ENCODE measurements around the gene SMC4.
"Not testable (repeated sequence)": the region's sequence is repeated elsewhere in the genome, so short reads cannot be mapped to it uniquely, and the experiment has no call there.

SMC4 gene

DNA sequence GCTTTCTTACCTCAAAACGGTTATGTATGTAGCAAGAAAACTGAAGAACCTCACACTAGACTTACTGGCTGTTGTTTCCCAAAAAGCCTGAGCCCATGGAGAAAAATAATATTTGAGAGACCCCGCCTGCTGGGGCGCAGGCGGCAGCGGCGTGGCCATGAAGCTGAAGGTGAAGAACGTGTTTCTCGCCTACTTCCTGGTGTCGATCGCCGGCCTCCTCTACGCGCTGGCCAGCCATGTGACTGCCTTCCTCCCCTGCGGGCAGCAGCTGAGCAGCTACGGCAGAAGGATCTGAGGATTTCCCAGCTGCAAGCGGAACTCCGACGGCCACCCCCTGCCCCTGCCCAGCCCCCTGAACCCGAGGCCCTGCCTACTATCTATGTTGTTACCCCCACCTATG lies 52.8 kb downstream of the SMC4 start:
- H3K36me3 ChIP-seq (ENCODE audit: control insufficient read depth in 2 of 2, insufficient read depth in 2 of 2, low read length in 2 of 2); H3K27ac ChIP-seq (ENCODE audit: low read depth in 2 of 2, low read length in 2 of 2); H3K27me3 ChIP-seq (ENCODE audit: control insufficient read depth in 2 of 2, insufficient read depth in 2 of 2, low read length in 2 of 2): not testable (repeated sequence)

DNA sequence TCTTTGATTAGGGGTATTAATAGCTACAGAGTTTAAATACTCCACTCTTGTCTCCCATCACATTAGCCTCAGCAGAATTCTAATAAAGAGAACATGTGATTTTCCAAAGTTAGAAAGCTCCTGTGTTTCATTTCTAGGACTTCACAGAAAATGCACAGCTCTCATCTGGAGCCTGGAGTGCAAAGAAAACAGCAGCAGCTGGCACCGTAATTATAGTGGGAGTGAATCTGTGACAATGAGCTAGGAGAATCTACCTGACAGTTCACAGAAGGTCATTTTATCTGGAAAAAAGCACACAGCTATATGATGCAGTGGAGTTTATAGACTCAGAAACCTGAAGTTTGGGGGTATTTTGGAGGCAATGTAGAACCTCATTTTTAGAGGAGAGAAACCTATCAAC lies 55.5 kb downstream of the SMC4 start:
- Histone ChIP-seq H3K4me3 (ENCODE audit: low read length in 2 of 2) (no peak overlapping the region), H3K9me3 (ENCODE audit: control insufficient read depth in 2 of 2, low read length in 2 of 2) (no peaks in the 10 kb centered on the region), H3K4me1 (ENCODE audit: control insufficient read depth in 2 of 2, insufficient read depth in 2 of 2, low read length in 2 of 2) (no peaks in the 10 kb centered on the region), H3K9ac (ENCODE audit: low read depth in 1 of 2, low read length in 2 of 2) (no peak overlapping the region), H3K36me3 (ENCODE audit: control insufficient read depth in 2 of 2, insufficient read depth in 2 of 2, low read length in 2 of 2) (no peaks in the 10 kb centered on the region), H3K27ac (ENCODE audit: low read depth in 2 of 2, low read length in 2 of 2) (no peak overlapping the region), H3K27me3 (ENCODE audit: control insufficient read depth in 2 of 2, insufficient read depth in 2 of 2, low read length in 2 of 2) (no peaks in the 10 kb centered on the region)

More for the DNA sequence above, 52.8 kb downstream of the SMC4 start:
- not testable (repeated sequence) for H3K4me3 ChIP-seq (ENCODE audit: low read length in 2 of 2); H3K9ac ChIP-seq (ENCODE audit: low read depth in 1 of 2, low read length in 2 of 2); H3K4me1 ChIP-seq (ENCODE audit: control insufficient read depth in 2 of 2, insufficient read depth in 2 of 2, low read length in 2 of 2); H3K9me3 ChIP-seq (ENCODE audit: control insufficient read depth in 2 of 2, low read length in 2 of 2)

DNA sequence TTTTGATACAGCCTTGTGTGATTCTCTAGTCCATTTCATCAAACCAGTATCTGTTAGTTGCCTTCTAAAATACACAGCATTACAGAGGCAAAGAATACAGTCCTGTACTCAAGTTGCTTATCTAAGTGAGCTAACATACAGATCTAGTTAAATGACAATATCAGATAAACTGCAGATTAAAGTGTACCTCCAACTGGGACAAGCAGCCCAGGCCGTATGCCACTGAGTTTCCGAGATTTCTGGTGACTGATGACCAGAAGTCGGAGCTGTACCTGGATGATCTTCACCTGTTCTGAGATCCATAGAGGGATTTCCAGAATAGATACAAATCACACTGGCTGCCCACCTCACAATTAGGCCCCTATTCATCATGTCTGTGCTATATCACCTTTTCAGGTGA lies 56.4 kb downstream of the SMC4 start:
- no peaks in the 10 kb centered on the region for H3K9me3 ChIP-seq (ENCODE audit: control insufficient read depth in 2 of 2, low read length in 2 of 2)
- no peak overlapping the region for H3K27ac ChIP-seq (ENCODE audit: low read depth in 2 of 2, low read length in 2 of 2)

DNA sequence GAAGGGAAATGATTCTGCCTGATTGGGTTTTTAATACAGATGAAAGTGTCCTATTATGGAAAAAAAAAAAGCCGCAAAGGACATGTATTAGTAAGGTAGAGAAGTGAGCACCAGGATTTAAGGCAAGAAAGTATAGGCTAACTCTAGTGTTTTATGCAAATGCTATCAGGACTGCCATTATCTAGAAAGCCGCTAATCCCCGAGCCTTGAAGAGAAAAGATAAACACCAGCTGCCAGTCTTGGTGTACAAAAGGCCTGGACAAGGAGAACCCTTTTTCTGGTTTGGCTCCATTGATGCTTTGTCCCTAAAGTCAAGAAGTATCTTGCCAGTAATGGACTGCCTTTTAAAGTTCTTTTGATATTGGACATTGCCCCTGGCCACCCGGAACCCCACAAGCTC lies 58.7 kb downstream of the SMC4 start:
- Histone ChIP-seq H3K9ac (ENCODE audit: low read depth in 1 of 2, low read length in 2 of 2) (no peak overlapping the region), H3K4me1 (ENCODE audit: control insufficient read depth in 2 of 2, insufficient read depth in 2 of 2, low read length in 2 of 2) (no peaks in the 10 kb centered on the region), H3K9me3 (ENCODE audit: control insufficient read depth in 2 of 2, low read length in 2 of 2) (no peaks in the 10 kb centered on the region), H3K36me3 (ENCODE audit: control insufficient read depth in 2 of 2, insufficient read depth in 2 of 2, low read length in 2 of 2) (no peaks in the 10 kb centered on the region), H3K27ac (ENCODE audit: low read depth in 2 of 2, low read length in 2 of 2) (no peak overlapping the region), H3K4me3 (ENCODE audit: low read length in 2 of 2) (no peak overlapping the region), H3K27me3 (ENCODE audit: control insufficient read depth in 2 of 2, insufficient read depth in 2 of 2, low read length in 2 of 2) (no peaks in the 10 kb centered on the region)

More for the DNA sequence above, 56.4 kb downstream of the SMC4 start:
- H3K4me1 ChIP-seq (ENCODE audit: control insufficient read depth in 2 of 2, insufficient read depth in 2 of 2, low read length in 2 of 2): no peaks in the 10 kb centered on the region
- no peak overlapping the region for H3K9ac ChIP-seq (ENCODE audit: low read depth in 1 of 2, low read length in 2 of 2)
- no peaks in the 10 kb centered on the region for H3K36me3 ChIP-seq (ENCODE audit: control insufficient read depth in 2 of 2, insufficient read depth in 2 of 2, low read length in 2 of 2)
- H3K4me3 ChIP-seq (ENCODE audit: low read length in 2 of 2): no peak overlapping the region
- H3K27me3 ChIP-seq (ENCODE audit: control insufficient read depth in 2 of 2, insufficient read depth in 2 of 2, low read length in 2 of 2): no peaks in the 10 kb centered on the region

DNA sequence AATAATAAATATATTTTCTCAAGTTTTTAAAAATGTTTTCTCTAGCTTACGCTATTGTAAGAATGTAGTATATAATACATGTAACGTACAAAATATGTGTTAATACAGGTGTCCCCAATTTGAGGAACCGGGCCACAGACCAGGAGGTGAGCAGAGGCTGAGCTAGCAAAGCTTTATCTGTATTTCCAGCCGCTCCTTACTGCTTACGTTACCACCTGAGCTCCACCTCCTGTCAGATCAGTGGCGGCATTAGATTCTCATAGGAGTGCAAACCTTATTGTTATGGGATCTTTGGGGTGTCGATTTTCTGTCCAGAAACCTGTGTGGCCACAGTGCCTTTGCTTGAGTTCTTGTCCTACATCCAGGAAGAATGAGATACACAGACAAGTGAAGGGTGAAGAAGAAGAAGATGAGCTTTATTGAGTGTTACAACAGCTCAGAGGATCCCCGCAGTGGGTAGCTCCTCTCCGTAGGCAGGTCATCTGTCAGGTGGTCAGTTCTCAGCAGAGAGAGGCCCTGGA lies 60.1 kb downstream of the SMC4 start:
- Histone ChIP-seq H3K9me3 (ENCODE audit: control insufficient read depth in 2 of 2, low read length in 2 of 2) (no peaks in the 10 kb centered on the region), H3K27ac (ENCODE audit: low read depth in 2 of 2, low read length in 2 of 2) (no peak overlapping the region), H3K9ac (ENCODE audit: low read depth in 1 of 2, low read length in 2 of 2) (no peak overlapping the region), H3K4me3 (ENCODE audit: low read length in 2 of 2) (no peak overlapping the region), H3K27me3 (ENCODE audit: control insufficient read depth in 2 of 2, insufficient read depth in 2 of 2, low read length in 2 of 2) (no peaks in the 10 kb centered on the region), H3K4me1 (ENCODE audit: control insufficient read depth in 2 of 2, insufficient read depth in 2 of 2, low read length in 2 of 2) (no peaks in the 10 kb centered on the region), H3K36me3 (ENCODE audit: control insufficient read depth in 2 of 2, insufficient read depth in 2 of 2, low read length in 2 of 2) (no peaks in the 10 kb centered on the region)

DNA sequence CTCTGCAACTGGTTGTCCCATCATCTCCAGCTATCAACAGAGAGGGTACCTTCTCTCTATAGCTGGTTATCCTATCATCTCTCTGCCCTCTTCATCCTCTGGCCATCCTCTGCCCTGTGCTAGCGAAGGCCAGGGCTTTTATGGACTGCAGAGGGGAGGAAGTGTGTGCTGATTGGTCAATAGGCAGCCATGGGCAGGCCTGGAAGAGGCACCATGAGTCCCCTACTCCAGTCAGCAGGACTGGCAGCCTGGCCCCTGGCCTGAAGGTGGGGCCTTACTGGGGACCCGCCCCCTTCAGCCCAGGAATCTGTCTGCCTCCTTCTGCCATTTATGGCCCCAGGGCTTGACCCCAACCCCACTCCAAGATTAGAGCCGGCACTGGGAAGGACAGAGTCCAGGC lies 60.6 kb downstream of the SMC4 start:
- no peaks in the 10 kb centered on the region for H3K36me3 ChIP-seq (ENCODE audit: control insufficient read depth in 2 of 2, insufficient read depth in 2 of 2, low read length in 2 of 2)
- no peak overlapping the region for H3K27ac ChIP-seq (ENCODE audit: low read depth in 2 of 2, low read length in 2 of 2)
- H3K27me3 ChIP-seq (ENCODE audit: control insufficient read depth in 2 of 2, insufficient read depth in 2 of 2, low read length in 2 of 2): no peaks in the 10 kb centered on the region
- H3K9ac ChIP-seq (ENCODE audit: low read depth in 1 of 2, low read length in 2 of 2): no peak overlapping the region
- no peaks in the 10 kb centered on the region for H3K4me1 ChIP-seq (ENCODE audit: control insufficient read depth in 2 of 2, insufficient read depth in 2 of 2, low read length in 2 of 2)
- no peaks in the 10 kb centered on the region for H3K9me3 ChIP-seq (ENCODE audit: control insufficient read depth in 2 of 2, low read length in 2 of 2)
- H3K4me3 ChIP-seq (ENCODE audit: low read length in 2 of 2): no peak overlapping the region

DNA sequence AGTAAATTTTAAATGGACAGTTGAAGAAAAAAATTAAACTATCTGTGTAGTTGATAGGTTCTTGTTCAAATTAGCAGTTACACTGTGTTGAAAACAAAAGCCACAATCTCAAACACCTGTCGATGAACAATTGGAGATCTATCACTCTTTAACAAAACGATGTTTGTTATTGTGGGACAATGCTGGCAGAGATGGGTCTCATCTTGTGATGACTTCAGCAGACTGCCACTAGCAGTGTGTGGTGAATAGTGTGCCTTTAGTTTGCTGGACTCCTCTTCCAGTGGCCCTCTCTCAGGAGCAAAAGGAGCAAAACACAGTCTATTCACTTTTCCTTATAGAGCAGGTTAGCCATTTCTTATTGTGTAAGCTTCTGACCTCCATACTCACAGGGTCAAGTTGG lies 64.9 kb downstream of the SMC4 start:
- H3K27me3 ChIP-seq (ENCODE audit: control insufficient read depth in 2 of 2, insufficient read depth in 2 of 2, low read length in 2 of 2): no peaks in the 10 kb centered on the region
- no peaks in the 10 kb centered on the region for H3K36me3 ChIP-seq (ENCODE audit: control insufficient read depth in 2 of 2, insufficient read depth in 2 of 2, low read length in 2 of 2)
- H3K4me1 ChIP-seq (ENCODE audit: control insufficient read depth in 2 of 2, insufficient read depth in 2 of 2, low read length in 2 of 2): no peaks in the 10 kb centered on the region
- H3K4me3 ChIP-seq (ENCODE audit: low read length in 2 of 2): no peak overlapping the region
- no peak overlapping the region for H3K27ac ChIP-seq (ENCODE audit: low read depth in 2 of 2, low read length in 2 of 2)
- no peaks in the 10 kb centered on the region for H3K9me3 ChIP-seq (ENCODE audit: control insufficient read depth in 2 of 2, low read length in 2 of 2)
- H3K9ac ChIP-seq (ENCODE audit: low read depth in 1 of 2, low read length in 2 of 2): no peak overlapping the region

DNA sequence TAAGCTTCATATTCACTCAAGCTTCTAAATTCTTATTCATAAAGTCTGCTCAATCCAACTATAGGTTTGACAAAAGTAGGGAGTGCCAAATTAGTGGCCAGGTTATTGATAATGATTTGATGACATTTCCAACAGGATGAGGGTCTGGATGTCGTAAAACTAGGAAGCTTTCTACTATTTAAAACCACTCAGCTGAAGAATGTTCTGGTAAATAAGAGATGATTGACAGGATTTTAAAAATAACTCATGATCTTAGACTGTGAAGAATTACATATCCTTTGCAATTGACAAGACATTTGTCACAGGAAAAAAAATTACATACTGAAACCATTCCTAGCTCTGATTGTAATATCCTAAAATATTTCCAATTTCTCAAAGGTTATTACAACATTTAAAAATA lies 65.5 kb downstream of the SMC4 start:
- Histone ChIP-seq H3K36me3 (ENCODE audit: control insufficient read depth in 2 of 2, insufficient read depth in 2 of 2, low read length in 2 of 2) (no peaks in the 10 kb centered on the region), H3K4me3 (ENCODE audit: low read length in 2 of 2) (no peak overlapping the region), H3K4me1 (ENCODE audit: control insufficient read depth in 2 of 2, insufficient read depth in 2 of 2, low read length in 2 of 2) (no peaks in the 10 kb centered on the region), H3K9ac (ENCODE audit: low read depth in 1 of 2, low read length in 2 of 2) (no peak overlapping the region), H3K27ac (ENCODE audit: low read depth in 2 of 2, low read length in 2 of 2) (no peak overlapping the region), H3K27me3 (ENCODE audit: control insufficient read depth in 2 of 2, insufficient read depth in 2 of 2, low read length in 2 of 2) (no peaks in the 10 kb centered on the region), H3K9me3 (ENCODE audit: control insufficient read depth in 2 of 2, low read length in 2 of 2) (no peaks in the 10 kb centered on the region)

DNA sequence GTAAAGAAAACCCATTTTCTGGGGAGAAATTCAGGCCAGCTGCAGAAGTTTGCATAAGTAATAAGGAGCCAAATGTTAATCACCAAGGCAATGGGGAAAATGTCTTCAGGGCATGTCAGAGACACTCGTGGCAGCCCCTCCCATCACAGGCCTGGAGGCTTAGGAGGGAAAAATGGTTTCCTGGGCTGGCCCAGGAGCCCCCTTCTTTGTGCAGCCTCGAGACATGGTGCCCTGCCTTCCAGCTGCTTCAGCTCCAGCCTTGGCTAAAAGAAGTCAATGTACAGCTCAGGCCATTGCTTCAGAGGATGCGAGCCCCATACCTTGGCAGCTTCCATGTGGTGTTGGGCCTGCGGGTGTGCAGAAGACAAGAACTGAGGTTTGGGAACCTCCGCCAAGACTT lies 70.7 kb downstream of the SMC4 start:
- Histone ChIP-seq H3K4me3 (ENCODE audit: low read length in 2 of 2) (no peak overlapping the region), H3K36me3 (ENCODE audit: control insufficient read depth in 2 of 2, insufficient read depth in 2 of 2, low read length in 2 of 2) (no peaks in the 10 kb centered on the region), H3K27ac (ENCODE audit: low read depth in 2 of 2, low read length in 2 of 2) (no peak overlapping the region), H3K27me3 (ENCODE audit: control insufficient read depth in 2 of 2, insufficient read depth in 2 of 2, low read length in 2 of 2) (no peaks in the 10 kb centered on the region), H3K4me1 (ENCODE audit: control insufficient read depth in 2 of 2, insufficient read depth in 2 of 2, low read length in 2 of 2) (no peaks in the 10 kb centered on the region), H3K9me3 (ENCODE audit: control insufficient read depth in 2 of 2, low read length in 2 of 2) (peaks cover 0 to 2% of the 10 kb centered on the region in 2 donors), H3K9ac (ENCODE audit: low read depth in 1 of 2, low read length in 2 of 2) (no peak overlapping the region)

DNA sequence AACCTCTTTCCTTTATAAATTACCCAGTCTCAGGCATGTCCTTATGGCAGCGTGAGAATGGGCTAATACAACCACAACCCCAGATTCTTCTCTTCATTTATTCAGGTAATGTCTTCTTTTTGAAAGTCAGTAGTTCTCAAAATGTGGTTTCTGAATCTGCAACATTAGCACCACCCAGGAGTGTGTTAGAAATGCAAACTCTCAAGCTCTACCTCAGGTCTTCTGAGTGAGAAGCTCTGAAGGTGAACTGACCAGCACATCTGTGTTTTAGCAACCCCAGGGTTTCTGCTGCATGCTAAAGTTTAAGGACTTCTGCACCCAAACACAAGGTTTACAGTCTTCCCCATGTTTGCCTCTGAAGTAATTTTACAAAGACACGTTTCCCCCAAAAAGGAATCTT lies 72.4 kb downstream of the SMC4 start:
- no peak overlapping the region for H3K27ac ChIP-seq (ENCODE audit: low read depth in 2 of 2, low read length in 2 of 2)
- H3K27me3 ChIP-seq (ENCODE audit: control insufficient read depth in 2 of 2, insufficient read depth in 2 of 2, low read length in 2 of 2): no peaks in the 10 kb centered on the region
- no peak overlapping the region for H3K4me3 ChIP-seq (ENCODE audit: low read length in 2 of 2)
- H3K36me3 ChIP-seq (ENCODE audit: control insufficient read depth in 2 of 2, insufficient read depth in 2 of 2, low read length in 2 of 2): no peaks in the 10 kb centered on the region
- peaks cover 0 to 2% of the 10 kb centered on the region in 2 donors for H3K9me3 ChIP-seq (ENCODE audit: control insufficient read depth in 2 of 2, low read length in 2 of 2)
- no peak overlapping the region for H3K9ac ChIP-seq (ENCODE audit: low read depth in 1 of 2, low read length in 2 of 2)
- no peaks in the 10 kb centered on the region for H3K4me1 ChIP-seq (ENCODE audit: control insufficient read depth in 2 of 2, insufficient read depth in 2 of 2, low read length in 2 of 2)

DNA sequence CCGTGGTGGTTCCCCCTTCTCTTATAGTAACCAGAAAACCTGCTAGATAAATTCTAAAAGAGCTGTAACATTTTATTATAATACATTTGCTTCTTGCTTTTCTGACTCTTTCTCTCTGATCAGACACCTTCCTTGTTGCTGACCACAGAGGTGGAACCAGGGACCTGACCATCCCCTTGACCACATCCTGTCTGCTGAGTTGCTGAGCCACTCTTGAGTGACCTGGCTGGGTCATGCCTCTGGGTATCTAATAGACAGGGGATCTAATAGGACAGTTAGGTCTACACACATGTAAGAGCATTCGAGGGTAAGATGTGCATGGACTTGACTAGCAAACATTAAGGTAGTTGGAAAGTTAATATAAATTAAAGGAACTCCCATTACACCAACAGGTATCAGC lies 72.9 kb downstream of the SMC4 start:
- H3K4me1 ChIP-seq (ENCODE audit: control insufficient read depth in 2 of 2, insufficient read depth in 2 of 2, low read length in 2 of 2): no peaks in the 10 kb centered on the region
- no peak overlapping the region for H3K9ac ChIP-seq (ENCODE audit: low read depth in 1 of 2, low read length in 2 of 2)
- no peaks in the 10 kb centered on the region for H3K27me3 ChIP-seq (ENCODE audit: control insufficient read depth in 2 of 2, insufficient read depth in 2 of 2, low read length in 2 of 2)
- no peaks in the 10 kb centered on the region for H3K36me3 ChIP-seq (ENCODE audit: control insufficient read depth in 2 of 2, insufficient read depth in 2 of 2, low read length in 2 of 2)
- H3K9me3 ChIP-seq (ENCODE audit: control insufficient read depth in 2 of 2, low read length in 2 of 2): peaks cover 0 to 2% of the 10 kb centered on the region in 2 donors
- no peak overlapping the region for H3K4me3 ChIP-seq (ENCODE audit: low read length in 2 of 2)
- H3K27ac ChIP-seq (ENCODE audit: low read depth in 2 of 2, low read length in 2 of 2): no peak overlapping the region
